ENCODE results near the gene PPP2R3A.
"Not testable (repeated sequence)": the region's sequence is repeated elsewhere in the genome, so short reads cannot be mapped to it uniquely, and the experiment has no call there.

The PPP2R3A gene

GRCh38 chr3:135924506-135924905, 41.0 kb upstream of the PPP2R3A start:
- no peak for DNase-seq (ENCODE audit: low spot score)
- H3K4me3 ChIP-seq = no peak overlapping the region
- no peak for TF ChIP-seq CTCF (IDR thresholded peaks at IDR 0.05)

GRCh38 chr3:135926664-135927063, 38.9 kb upstream of the PPP2R3A start:
- no peak for TF ChIP-seq CTCF (IDR thresholded peaks at IDR 0.05)
- Histone ChIP-seq H3K4me3 (no peak overlapping the region), H3K27ac (no peak overlapping the region)
- no peak for DNase-seq (ENCODE audit: low spot score)

More at GRCh38 chr3:135924506-135924905, 41.0 kb upstream of the PPP2R3A start:
- H3K27ac ChIP-seq = no peak overlapping the region

GRCh38 chr3:135927155-135927554, 38.4 kb upstream of the PPP2R3A start:
- TF ChIP-seq CTCF (IDR thresholded peaks at IDR 0.05) = no peak
- no peak for DNase-seq (ENCODE audit: low spot score)
- Histone ChIP-seq H3K4me3 (no peak overlapping the region), H3K27ac (no peak overlapping the region)

GRCh38 chr3:135929670-135930069, 35.9 kb upstream of the PPP2R3A start:
- Histone ChIP-seq H3K4me3 (no peak overlapping the region), H3K27ac (no peak overlapping the region)
- no peak for DNase-seq (ENCODE audit: low spot score)
- TF ChIP-seq CTCF (IDR thresholded peaks at IDR 0.05) = no peak

GRCh38 chr3:135930255-135930654, 35.3 kb upstream of the PPP2R3A start:
- DNase-seq (ENCODE audit: low spot score) = no peak
- H3K27ac ChIP-seq = no peak overlapping the region
- TF ChIP-seq CTCF (IDR thresholded peaks at IDR 0.05) = no peak
- no peak overlapping the region for H3K4me3 ChIP-seq

- H3K4me3 ChIP-seq; DNase-seq (ENCODE audit: low spot score); H3K27ac ChIP-seq: not testable (repeated sequence)
Measured at GRCh38 chr3:135935171-135935570, 30.4 kb upstream of the PPP2R3A start.

GRCh38 chr3:135937766-135938165, 27.8 kb upstream of the PPP2R3A start:
- not testable (repeated sequence) for DNase-seq (ENCODE audit: low spot score); H3K27ac ChIP-seq

GRCh38 chr3:135944831-135945230, 20.7 kb upstream of the PPP2R3A start:
- H3K27ac ChIP-seq = no peak overlapping the region
- TF ChIP-seq CTCF (IDR thresholded peaks at IDR 0.05) = no peak
- DNase-seq (ENCODE audit: low spot score) = no peak

More at GRCh38 chr3:135937766-135938165, 27.8 kb upstream of the PPP2R3A start:
- H3K4me3 ChIP-seq = not testable (repeated sequence)

More at GRCh38 chr3:135944831-135945230, 20.7 kb upstream of the PPP2R3A start:
- no peak overlapping the region for H3K4me3 ChIP-seq
